Stomach (tissue), 4 donors: ENCODE results near the gene TBPL1.

Source experiments
- EP300 ChIP-seq: sonication (generic); formaldehyde crosslinking; IDR thresholded peaks from one replicate; pipeline ENCODE4 v1.6.1; 2017; ENCODE audit warnings: antibody characterized with exemption
- POLR2A ChIP-seq, 4 donors: fragments of 450-650 bp; IDR thresholded peaks; one replicate each; pipeline ENCODE4 v1.6.1; 2016; ENCODE audit warnings: antibody characterized with exemption in 4 of 4, control low read depth in 2 of 4, mild to moderate bottlenecking in 1 of 4, moderate library complexity in 1 of 4
- POLR2AphosphoS5 ChIP-seq, 3 donors: sonication (generic); formaldehyde crosslinking; IDR thresholded peaks; one replicate each; pipeline ENCODE4 v1.6.1; 2016; ENCODE audit warnings: antibody characterized with exemption in 3 of 3
- TF ChIP-seq, protein P1 (sequence below), 7 experiments: fragments of 450-650 bp in 4 of 7; fragments of 200-600 bp in 3 of 7; sonication (generic) in 3 of 7; IDR thresholded peaks; one replicate each; pipeline ENCODE4 v1.5.1; 2016 to 2019; ENCODE audit warnings: antibody characterized with exemption in 7 of 7, control low read depth in 2 of 7, mild to moderate bottlenecking in 1 of 7

DNA sequence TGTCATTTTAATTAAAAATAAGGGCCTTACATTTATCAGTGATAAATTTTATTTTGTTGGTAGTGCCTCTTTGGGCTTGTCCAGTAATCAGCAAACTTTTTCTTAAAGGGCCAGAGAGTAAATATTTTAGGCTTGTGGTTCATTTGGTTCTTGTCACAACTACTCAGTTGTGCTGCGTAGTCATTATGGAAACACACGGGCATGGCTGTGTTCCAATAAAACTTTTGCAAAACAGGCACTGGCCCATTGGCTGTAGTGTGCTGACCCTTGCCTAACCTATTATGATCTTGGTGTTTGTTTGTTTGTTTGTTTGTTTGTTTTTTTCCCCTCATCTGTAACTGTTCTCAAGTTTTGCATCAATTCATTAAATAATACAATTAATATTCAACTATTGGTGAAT, 19.4 kb downstream of the TBPL1 start:
- TF ChIP-seq POLR2AphosphoS5 (IDR thresholded peaks at IDR 0.05) (no peak), POLR2A (IDR thresholded peaks at IDR 0.05) (no peak), EP300 (no peak)
- TF ChIP-seq, protein P1, sequence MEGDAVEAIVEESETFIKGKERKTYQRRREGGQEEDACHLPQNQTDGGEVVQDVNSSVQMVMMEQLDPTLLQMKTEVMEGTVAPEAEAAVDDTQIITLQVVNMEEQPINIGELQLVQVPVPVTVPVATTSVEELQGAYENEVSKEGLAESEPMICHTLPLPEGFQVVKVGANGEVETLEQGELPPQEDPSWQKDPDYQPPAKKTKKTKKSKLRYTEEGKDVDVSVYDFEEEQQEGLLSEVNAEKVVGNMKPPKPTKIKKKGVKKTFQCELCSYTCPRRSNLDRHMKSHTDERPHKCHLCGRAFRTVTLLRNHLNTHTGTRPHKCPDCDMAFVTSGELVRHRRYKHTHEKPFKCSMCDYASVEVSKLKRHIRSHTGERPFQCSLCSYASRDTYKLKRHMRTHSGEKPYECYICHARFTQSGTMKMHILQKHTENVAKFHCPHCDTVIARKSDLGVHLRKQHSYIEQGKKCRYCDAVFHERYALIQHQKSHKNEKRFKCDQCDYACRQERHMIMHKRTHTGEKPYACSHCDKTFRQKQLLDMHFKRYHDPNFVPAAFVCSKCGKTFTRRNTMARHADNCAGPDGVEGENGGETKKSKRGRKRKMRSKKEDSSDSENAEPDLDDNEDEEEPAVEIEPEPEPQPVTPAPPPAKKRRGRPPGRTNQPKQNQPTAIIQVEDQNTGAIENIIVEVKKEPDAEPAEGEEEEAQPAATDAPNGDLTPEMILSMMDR (IDR thresholded peaks at IDR 0.05): no peak
